Measurements from ENCODE around the gene KRTAP19-2.

The KRTAP19-2 gene

GRCh38 chr21:30444204-30444603 is 43.0 kb downstream of the KRTAP19-2 start:
- no peaks in the 10 kb centered on the region for H3K36me3 Mint-ChIP-seq
- H3K9me3 Mint-ChIP-seq = no peaks in the 10 kb centered on the region
- H3K4me3 Mint-ChIP-seq = no peak overlapping the region
- H3K27ac Mint-ChIP-seq = no peak overlapping the region
- H3K27me3 Mint-ChIP-seq = no peaks in the 10 kb centered on the region
- no peaks in the 10 kb centered on the region for H3K4me1 Mint-ChIP-seq

GRCh38 chr21:30443226-30443625 is 44.0 kb downstream of the KRTAP19-2 start:
- Mint-ChIP-seq H3K36me3 (no peaks in the 10 kb centered on the region), H3K9me3 (no peaks in the 10 kb centered on the region), H3K27me3 (no peaks in the 10 kb centered on the region), H3K4me1 (no peaks in the 10 kb centered on the region), H3K4me3 (no peak overlapping the region), H3K27ac (no peak overlapping the region)

GRCh38 chr21:30439975-30440374 is 47.3 kb downstream of the KRTAP19-2 start, which contains the start of gene KRTAP15-1:
TSS of gene KRTAP15-1 (plus strand) at chr21:30440275. CDS start at chr21:30440328, 53 bp downstream.
- peaks cover 2% of the 10 kb centered on the region for H3K27me3 Mint-ChIP-seq
- H3K4me3 Mint-ChIP-seq = no peak within 1 kb of the TSS
- H3K4me1 Mint-ChIP-seq = no peaks in the 10 kb centered on the region
- H3K27ac Mint-ChIP-seq = no peak within 1 kb of the TSS
- no peaks in the 10 kb centered on the region for H3K9me3 Mint-ChIP-seq
- no peaks in the 10 kb centered on the region for H3K36me3 Mint-ChIP-seq

All from activated naive CD4-positive, alpha-beta T cell treated with anti-CD3 and anti-CD28 coated beads, Interleukin-2, amount 50 U/mL, for 24 hours (primary cell).